HG02840 (cell line): ENCODE results near the gene OXNAD1.

ENCODE experiments used
- ATAC-seq: cut with Tn5 transposase; IDR thresholded peaks from one replicate; pipeline ENCODE4 v1.9.1; 2021; ENCODE audit warnings: mild to moderate bottlenecking, moderate library complexity, moderate number of reproducible peaks; ENCODE audit not compliant: unreplicated experiment, low FRiP score

The OXNAD1 gene

DNA sequence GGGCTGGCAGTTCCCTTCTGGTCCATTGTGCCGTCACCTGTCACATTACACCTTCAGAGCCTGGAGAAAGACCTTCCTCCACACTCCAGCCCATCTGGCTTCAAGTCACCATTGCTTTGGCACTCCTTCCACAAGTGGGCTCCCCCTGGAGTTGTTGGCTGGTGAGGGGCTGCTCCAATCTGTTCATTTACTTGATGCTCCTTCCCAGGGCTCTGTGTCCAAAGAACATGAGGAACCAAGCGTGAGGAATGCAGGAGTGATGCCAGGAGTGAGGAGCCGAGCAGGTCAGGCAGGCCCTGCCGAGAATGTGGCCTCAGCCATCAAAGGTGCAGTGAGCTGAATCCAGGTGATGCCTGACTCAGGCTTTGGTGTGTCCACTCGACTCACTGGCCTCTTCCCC lies 57.2 kb downstream of the OXNAD1 start:
- ATAC-seq, result no peak

DNA sequence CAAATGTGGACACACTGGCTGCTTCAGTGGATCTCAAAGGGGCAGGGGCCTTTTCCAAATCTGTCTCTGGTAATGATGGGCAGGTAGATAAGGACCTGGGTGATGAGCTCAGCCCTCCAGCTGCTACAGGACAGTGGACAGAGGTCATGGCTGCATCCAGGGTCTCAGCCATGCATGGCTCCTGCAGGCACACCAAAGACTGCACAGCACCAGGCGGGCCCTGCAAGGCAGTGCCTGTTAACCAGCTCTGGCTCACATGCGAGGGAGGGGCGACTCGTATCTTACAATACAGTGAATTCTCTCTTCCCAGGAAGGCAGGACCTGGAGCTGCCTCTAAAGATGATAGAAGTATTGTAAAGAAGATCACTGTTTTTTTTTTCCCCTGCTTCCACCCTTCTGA lies 58.7 kb downstream of the OXNAD1 start:
- no peak for ATAC-seq

DNA sequence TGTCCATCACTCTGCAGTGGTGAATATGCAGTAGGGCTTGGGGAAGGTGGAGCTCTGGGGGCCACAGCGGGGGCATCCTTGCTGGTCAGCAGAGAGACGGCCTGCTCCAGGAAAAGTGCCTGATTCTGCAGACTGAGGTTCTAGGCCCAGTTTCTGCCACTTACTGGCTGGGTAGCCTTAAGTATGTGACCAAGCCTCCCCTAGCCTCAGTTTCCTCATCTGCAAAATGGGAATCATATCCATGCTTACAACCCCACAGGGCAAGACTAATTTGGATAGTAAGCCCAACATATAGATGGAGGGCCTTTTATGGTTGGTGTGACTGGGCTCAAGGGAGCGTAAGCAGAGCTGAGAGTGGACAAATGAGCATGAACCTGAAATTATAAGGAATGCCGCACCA lies 60.8 kb downstream of the OXNAD1 start:
- no peak for ATAC-seq

DNA sequence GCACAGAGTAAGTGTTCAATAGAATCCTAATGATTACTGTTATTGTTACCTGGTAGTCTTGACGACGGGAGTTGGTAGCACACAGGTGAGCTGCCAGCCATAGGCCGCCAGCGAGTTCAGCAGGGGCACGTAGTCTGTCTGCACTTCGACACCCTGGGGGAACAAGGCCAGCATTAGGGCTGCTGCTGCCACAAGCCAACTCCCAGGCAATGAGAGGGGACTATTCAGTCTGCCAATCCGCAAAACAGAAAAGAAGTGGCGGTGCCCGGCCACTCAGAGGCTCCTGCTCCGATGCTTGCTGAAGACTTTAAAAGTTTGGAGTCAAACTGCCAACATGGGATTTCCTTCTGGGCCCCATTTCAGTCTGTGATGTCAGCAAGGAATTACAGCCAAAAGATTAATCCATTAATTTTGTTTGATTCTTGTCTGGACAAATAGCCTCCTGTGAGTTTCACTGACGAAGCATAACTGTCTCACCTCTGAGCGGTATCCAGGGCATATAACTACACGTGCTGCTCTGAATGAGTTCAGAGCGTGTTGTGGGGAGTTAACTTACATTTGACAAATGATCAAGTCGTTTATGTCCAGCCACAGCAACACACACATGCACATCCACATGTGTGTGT lies 61.8 kb downstream of the OXNAD1 start:
- ATAC-seq, result no peak

DNA sequence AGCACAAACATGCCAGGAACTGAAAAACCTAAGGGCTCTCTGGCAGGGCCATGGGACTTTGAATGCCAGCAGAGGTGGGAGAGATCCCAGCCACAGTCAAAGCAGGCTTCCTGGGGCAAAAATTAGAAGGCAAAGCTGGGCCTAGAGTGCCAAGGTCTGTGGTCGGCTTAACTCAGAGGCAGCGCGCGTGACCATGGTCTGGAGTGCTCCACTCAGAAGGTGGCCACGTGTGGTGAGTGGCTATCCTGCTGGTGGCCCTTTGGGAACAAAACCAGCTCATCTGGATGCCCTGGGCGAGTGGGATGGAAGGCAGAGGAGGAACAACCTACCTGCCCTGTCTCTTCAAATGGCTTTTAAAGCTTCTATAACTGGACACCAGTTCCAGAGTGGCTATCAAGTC lies 63.1 kb downstream of the OXNAD1 start:
- no peak for ATAC-seq

DNA sequence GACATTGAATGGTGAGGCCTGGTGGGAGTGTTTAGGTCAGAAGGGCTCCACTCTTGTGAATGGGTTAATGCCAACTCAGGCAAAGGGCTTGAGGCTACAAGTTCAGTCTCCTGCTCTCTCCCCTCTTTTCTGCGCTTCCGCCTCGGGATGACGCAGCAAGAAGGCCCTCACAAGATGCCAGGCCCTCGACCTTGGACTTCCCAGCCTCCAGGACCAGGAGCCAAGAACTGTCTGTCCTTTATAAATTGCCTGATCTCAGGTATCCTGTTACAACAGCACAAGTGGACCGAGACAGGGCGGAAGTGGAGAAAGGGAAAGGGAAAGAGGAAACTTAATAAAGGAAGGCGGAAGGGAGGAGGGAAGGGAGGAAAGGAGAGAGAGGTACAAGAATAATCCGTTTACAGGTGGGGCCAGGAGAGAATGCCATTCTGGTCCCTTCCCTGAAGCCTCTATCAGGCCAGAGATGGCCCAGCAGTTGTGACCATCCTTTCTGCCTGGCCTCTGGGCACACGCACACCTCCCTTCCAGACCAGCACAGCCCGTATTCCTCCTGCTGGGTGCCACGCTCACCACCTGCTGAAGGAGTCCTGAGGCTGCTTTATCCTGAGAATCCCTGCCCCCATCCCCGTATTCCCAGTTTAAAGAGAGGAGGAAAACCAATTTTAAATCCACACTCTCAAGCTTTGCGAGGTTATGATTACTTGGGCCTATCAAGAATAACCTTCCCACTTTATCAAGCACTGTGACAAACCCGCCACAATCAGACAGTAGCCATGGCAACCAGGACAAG lies 64.2 kb downstream of the OXNAD1 start:
- ATAC-seq, result no peak

DNA sequence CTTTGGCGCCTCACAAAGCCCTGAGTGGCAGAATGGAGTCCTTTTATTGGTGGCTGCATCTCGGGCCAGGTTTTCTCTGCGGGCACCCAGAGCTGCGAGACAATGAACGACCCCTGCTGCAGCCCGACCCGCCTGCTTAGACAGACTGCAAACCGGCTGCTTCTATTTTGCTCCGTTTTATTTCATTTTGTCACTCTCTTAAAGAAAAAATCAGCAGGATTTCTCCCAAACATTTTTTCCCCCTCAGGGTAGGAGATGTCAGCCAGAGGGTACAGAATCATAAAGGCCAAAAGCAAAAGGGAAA lies 64.8 kb downstream of the OXNAD1 start:
- no peak for ATAC-seq

DNA sequence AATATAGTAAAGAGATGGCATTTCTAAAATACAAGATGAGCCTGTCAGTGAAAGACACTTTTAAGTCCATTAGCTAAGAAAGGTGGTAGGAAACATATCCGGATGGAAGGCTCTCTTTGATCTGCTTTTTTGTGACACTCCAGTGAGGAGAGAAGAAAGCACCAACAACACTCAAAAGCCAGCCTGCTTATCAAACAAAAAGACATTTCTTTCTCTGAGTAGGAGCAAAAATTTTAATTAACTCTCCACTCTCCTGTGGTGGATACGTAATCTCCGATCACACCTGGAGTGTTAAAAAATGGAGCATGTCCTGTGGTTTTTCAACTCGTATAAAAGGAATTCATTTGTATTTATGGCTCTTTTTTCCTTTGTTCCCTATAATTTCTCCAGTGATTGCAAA lies 65.3 kb downstream of the OXNAD1 start:
- no peak for ATAC-seq

DNA sequence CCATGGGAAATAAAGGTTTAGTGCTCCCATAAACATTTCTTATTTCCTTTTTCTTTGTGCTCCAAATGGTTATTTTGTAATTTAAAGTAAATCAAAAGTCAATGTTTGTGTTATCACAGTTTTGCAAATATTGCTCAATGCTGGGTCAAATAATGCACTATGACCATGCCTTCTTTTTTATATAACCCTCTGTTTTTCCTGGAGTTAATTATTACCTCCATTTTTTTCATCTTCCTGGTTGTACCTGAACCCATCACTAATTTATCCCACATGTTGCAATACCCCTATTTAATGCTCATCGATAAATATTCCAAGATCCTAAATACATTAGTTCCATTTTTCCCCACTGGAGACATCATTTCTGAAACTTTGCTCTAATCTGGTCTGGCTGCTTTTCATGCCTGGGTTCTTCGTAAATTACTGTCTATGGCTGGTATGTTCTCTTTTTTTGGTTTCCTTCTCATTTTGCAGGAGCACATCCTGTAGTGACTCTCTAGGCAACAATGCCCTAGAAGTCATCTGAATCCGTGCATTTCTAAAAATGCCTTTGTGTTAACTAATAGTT lies 66.4 kb downstream of the OXNAD1 start:
- ATAC-seq, result no peak

DNA sequence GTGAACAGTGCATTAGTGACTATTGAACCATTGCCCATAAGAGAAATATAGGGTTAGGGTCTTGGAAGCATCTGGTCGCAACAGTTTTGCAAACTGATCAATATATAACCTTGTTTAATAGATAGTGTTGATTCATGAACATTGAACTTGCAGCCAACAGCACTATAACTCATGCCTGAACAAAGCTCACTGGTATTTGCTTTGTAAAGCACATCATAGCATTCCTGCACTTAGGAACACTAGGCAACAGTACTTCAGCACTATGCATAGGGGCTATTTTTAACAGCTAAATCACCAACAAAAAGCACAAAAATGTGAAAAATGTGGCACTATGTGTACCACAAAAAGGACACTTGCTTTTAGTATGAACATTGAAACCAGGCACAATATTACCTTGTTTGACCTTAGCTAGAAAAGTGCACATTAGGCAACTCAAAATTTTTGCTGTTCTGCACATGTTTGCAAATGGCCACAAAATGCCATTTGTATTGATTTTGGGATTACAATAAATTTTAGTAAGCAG lies 68.0 kb downstream of the OXNAD1 start:
- ATAC-seq, result no peak

DNA sequence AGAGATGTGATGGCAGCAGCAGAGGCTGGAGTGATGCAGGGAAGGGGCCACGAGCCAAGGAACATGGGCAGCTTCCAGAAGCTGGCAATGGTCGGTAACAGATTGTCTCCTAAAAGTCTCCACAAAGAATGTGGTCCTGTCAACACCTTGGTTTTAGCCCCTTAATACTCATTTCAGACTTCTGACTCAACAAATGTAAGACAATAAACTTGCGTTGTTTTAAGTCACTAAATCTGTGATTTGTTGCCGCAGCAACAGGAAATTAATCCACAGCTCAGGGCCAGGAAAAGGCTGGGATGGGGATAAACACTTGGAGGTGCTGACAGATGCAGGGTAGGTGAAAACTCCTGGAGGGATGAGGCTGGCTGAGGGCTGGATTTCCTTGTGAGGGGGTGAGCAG lies 69.9 kb downstream of the OXNAD1 start:
- no peak for ATAC-seq

DNA sequence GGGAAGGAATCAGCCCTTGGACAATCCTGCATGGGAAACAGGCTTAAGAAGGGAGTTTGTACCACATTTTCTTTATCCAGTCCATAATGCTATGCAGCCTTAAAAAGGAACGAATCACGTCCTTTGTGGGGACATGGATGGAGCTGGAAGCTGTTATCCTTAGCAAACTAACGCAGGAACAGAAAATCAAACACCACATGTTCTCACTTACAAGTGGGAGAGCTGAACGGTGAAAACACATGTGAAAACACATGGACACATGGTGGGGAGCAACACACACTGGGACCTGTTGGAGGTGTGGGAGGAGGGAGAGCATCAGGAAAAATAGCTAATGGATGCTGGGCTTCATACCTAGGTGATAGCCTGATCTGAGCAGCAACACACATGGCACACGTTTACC lies 70.3 kb downstream of the OXNAD1 start:
- no peak for ATAC-seq

DNA sequence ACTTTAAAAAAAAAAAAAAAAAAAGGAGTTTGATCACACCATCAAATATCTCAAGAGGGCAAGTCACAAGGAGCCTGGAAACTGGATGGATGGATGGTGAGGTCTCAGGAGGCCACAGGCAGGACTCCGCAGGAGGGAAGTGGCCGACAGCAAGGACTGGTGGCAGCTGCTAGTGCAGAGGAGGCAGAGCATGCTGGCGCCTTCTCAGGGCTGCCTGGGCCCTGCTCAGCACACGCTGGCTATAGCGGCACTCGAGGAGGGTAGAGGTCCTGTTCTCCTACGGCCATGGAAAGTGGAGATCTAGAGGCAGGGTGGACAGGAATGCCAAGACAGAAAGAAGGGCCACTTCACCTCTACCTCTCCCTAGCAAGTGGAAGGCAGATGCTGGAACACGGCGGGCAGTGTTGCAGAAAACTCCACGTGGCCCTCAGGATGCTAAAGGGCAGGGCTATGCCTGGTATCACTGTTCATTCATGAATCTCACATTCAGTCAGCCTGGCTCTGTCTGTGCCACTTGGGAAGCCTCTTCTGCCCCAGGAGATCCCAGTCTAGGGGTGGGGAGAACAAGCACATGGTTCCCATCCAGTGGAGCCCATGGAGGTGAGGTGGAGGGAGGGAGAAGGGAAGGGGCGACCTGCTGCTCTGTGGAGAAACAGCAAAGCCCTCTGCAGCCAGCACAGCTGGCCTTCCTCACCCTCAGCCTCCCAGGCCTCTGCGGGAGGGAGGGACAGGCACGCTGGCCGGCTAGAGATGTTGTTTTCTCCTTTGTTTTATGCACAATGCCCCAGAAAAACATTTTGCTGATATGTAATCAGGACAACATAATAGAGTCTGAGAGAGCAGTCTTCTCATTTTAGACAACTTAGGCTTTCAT lies 71.0 kb downstream of the OXNAD1 start:
- ATAC-seq, result no peak

DNA sequence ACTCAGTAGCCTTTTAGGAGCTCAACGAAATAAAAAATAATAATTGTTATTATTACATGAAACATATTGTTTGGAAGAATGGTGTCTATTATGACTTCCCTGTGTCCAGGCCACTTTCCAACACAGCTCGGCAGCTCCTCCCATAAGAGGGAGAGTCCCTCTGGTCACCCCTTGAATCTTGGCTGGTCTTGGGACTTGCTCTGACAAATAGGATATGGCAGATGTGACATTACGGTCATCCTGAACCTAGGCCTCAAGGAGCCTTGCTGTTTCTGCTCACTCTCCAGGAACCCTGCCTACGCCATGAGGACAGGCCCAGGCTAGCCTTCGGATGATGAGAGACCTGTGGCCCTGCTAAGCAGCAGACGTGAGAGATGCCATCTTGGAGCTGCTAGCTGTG lies 71.8 kb downstream of the OXNAD1 start:
- no peak for ATAC-seq

DNA sequence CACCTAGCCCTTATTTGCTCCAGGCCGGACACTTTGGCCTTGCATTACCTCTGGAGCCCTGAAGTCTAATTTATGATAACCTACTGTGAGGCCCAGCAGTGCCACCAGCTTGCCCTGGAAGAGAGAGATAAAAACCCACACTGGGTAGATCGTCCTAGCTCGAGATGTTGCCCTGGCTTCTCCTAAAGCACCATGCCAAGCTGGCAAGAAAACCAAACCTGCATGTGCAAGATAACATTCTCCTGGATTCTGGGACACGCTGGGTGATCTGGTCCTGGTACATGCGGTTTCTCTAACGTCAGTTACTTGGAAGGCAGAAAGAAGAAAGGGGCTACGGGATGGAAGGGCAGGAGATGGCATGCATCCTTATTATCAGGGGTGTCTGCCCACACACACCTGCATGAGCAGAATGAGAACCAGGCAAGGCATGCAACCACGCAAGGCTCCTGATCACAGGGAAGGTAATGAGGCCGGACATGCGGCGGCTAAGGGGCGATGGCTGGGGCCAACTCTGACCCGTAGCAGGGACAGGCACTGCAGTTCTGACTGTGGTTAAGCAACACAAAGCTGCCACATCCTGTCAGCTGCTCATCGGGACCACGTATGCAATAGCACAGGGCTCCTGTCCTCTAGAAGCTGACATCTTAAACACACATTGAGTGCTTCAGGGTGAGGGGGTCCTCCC lies 73.0 kb downstream of the OXNAD1 start:
- peak; percentile 78 for ATAC-seq

DNA sequence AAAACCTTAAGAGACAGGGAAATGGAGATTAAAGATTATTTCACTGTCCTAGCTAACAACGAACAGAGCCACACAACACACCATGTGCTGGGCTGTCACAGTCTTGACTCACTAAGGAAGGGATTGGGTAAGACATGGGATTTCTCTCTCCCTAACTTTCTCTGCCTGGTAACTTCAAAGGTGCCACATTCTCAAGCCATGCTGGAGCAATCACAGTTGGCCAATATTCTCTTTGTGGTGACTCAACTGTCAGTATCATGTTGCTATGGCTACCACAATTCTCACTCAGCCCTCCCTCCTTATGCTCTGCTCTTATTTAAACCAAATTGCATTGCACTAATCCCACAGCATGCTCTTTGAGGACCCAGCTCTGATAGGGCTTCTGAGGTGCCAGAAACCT lies 74.0 kb downstream of the OXNAD1 start:
- no peak for ATAC-seq

DNA sequence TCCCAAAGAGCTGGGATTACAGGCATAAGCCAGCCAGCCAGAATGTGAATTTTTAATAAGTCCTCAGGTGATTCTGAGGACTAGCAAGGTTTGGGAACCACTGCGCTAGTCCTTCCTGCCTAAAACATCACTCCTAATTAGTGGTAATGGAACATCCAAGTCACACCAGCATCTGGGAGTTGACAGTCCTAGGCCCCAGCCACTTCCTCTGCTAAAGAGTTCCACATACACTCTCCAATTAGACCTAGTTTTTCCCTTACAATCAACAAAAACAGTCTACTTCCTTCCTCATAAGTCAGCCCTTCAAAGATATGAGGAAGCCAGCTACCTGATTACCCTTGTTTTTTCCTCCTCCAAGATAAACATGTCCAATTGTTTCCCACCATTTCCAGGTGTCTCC lies 78.1 kb downstream of the OXNAD1 start:
- ATAC-seq, result no peak

DNA sequence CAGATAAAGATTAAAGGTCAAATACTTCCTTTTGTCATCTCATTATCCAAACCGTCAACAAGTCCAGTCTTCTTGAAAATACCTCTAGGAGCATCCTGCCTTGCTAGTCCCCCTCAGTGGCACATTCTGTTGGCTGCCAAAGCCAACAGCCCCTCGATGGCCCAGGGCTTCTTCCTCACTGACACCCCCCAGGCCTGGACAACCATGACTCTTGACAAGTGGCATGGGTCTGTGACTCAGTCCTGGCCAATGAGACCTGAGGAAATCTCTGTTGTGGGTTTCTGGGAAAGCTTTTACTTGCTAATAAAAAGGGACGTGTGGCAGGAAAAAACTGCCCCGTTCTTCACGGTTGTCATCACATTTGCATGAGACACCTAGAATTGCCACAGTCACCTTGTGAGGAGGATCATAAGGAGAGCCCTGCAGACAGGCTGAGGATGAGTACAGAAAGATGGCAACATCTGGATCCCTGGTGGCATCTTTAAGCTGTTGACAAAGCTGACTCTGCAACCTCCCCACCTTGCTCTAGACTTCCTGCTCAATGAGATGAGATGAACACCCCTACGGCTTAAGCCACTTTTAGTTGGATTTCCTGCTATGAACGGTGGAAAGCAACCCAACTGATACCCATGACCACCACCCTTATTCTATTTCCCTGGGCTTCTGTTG lies 81.5 kb downstream of the OXNAD1 start:
- no peak for ATAC-seq

DNA sequence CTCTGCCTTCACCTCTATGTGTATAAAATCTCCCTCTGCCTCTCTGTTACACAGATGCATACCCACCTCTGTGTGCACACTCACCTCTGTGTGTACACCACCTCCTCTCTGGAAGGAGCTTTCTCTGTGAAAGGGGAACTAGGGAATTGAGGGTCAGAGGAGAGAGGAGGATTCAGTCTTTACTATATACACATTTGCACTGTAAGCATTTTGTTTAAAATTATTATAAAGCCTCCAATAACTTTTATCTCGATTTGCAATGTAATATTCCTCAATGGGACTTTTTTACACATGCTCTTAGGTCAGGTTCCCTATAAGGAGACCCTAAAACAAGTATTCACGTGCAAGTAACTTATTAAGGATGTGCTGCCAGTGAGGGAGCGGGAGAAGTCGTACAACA lies 82.5 kb downstream of the OXNAD1 start:
- ATAC-seq, result no peak
